Measurements from ENCODE around the gene PSMC4. TPM values are rescaled to one million over a fixed set of nuclear protein-coding genes. Genes with fewer than 3 reads are reported as not detected.

Gene PSMC4
- total and polyA plus RNA-seq, 2 donors: 45.2 to 81.4 TPM

DNA sequence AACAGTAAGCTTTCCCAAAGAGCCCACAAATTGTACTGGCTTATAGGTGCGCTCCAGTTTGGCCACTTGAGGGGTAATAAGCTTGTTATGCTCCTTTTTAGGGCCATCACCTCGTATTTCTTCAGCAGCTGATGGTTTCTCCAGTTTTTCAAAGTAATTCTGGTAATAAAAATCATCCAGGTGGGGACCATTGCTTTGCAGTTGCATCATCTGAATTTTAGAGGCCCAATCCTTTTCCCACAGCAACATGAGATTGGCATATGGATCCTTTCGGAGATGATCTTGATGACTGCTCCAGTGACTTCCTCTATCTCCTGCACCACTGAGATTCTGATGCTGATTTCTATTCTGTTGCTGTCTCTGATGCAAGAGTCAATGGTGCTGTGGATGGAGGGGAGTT is 53.0 kb downstream of the PSMC4 start:
- DNase-seq (ENCODE audit: extremely low spot score): no peak
- Histone ChIP-seq H3K4me3 (ENCODE audit: low read depth, low read length) (no peak overlapping the region), H3K27ac (ENCODE audit: low read depth) (no peak overlapping the region), H3K4me1 (ENCODE audit: insufficient read depth) (no peaks in the 10 kb centered on the region), H3K36me3 (ENCODE audit: insufficient read depth) (no peaks in the 10 kb centered on the region)
- 86% methylated on average over 3 of the region's 3 CpGs for WGBS

DNA sequence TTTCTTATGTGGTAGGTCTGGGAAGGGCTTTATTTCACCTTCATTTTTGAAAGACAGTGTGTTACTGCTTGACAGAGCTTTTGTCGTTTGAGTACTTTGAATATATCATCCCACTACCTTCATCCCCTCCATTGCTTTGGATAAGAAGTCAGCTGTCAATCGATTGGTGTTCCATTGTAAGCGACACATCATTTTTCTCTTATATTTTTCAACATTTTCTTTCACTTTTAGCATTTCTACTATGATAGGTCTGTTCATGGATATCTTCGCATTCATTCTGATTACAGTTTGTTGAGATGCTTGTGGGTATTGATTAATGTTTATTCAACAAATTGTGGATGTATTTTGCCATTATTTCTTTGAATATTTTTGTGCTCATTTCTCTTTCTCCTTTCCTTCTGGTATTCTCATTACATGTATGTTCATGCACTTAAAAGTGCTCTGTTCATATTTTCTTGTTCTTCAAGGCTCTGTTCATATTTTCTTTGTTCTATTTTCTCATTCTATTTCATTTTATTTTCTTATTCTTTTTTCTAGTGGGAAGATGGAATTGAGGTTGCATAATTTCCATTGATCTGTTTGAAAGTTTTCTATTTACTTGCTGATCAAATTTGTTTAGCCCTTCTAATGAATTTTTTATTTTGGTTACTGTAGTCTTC is 55.1 kb downstream of the PSMC4 start:
- Histone ChIP-seq H3K36me3 (ENCODE audit: insufficient read depth) (no peaks in the 10 kb centered on the region), H3K4me3 (ENCODE audit: low read depth, low read length) (no peak overlapping the region), H3K4me1 (ENCODE audit: insufficient read depth) (no peaks in the 10 kb centered on the region), H3K27ac (ENCODE audit: low read depth) (no peak overlapping the region)
- no peak for DNase-seq (ENCODE audit: extremely low spot score)
- 96% methylated on average over 4 of the region's 4 CpGs for WGBS

DNA sequence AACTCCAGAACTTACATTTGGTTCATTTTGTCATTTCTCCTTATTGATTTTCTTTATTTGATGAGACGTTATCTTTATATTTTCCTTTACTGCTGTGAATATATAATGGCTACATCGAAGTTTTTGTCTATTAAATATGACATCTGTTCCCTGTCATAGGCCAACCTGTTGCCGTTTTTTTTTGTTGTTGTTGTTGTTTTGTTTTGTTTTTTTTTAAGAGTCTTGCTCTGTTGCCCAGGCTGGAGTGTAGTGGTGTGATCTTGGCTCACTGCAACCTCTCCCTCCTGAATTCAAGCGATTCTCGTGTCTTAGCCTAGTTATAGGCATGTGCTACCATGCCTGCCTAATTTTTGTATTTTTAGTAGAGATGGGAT is 55.6 kb downstream of the PSMC4 start:
- H3K4me1 ChIP-seq (ENCODE audit: insufficient read depth): no peaks in the 10 kb centered on the region
- H3K36me3 ChIP-seq (ENCODE audit: insufficient read depth): no peaks in the 10 kb centered on the region
- H3K4me3 ChIP-seq (ENCODE audit: low read depth, low read length): no peak overlapping the region
- no peak for DNase-seq (ENCODE audit: extremely low spot score)
- WGBS: 86% methylated on average over 5 of the region's 5 CpGs
- H3K27ac ChIP-seq (ENCODE audit: low read depth): no peak overlapping the region

Other genes starting within 250 kb of the PSMC4 start
- gene CLC, start 233.1 kb upstream of the PSMC4 start, total RNA-seq: 0.90 TPM
- gene CLC, start 233.1 kb upstream of the PSMC4 start, polyA plus RNA-seq: not detected
- gene LEUTX, start 192.3 kb upstream of the PSMC4 start, total RNA-seq: not detected
- gene LEUTX, start 192.3 kb upstream of the PSMC4 start, polyA plus RNA-seq: not detected
- gene DYRK1B, start 137.0 kb upstream of the PSMC4 start, total RNA-seq: 12.6 TPM
- gene DYRK1B, start 137.0 kb upstream of the PSMC4 start, polyA plus RNA-seq: 17.2 TPM
- gene FBL, start 124.8 kb upstream of the PSMC4 start, total RNA-seq: 146 TPM
- 281 TPM for gene FBL, start 124.8 kb upstream of the PSMC4 start, polyA plus RNA-seq
- 7.7 TPM for gene FCGBP, start 36.5 kb upstream of the PSMC4 start, total RNA-seq
- gene FCGBP, start 36.5 kb upstream of the PSMC4 start, polyA plus RNA-seq: 9.4 TPM
- 23.4 TPM for gene ZNF546, start 25.9 kb downstream of the PSMC4 start, total RNA-seq
- 2.3 TPM for gene ZNF546, start 25.9 kb downstream of the PSMC4 start, polyA plus RNA-seq
- 45.3 TPM for gene ZNF780B, start 85.1 kb downstream of the PSMC4 start, total RNA-seq
- gene ZNF780B, start 85.1 kb downstream of the PSMC4 start, polyA plus RNA-seq: 9.8 TPM
- 33.3 TPM for gene ZNF780A, start 119.8 kb downstream of the PSMC4 start, total RNA-seq
- gene ZNF780A, start 119.8 kb downstream of the PSMC4 start, polyA plus RNA-seq: 7.2 TPM
- 4.1 TPM for gene MAP3K10, start 220.3 kb downstream of the PSMC4 start, total RNA-seq
- gene MAP3K10, start 220.3 kb downstream of the PSMC4 start, polyA plus RNA-seq: 11.9 TPM
- 0.21 TPM for gene TTC9B, start 247.2 kb downstream of the PSMC4 start, total RNA-seq
- gene TTC9B, start 247.2 kb downstream of the PSMC4 start, polyA plus RNA-seq: 0.13 TPM